Peyer's patch (tissue), 4 donors: Measurements from ENCODE around the gene ZFP69B.

Experiments used
- POLR2A ChIP-seq, 2 donors: fragments of 450-650 bp; IDR thresholded peaks; one replicate each; pipeline ENCODE4 v1.5.1; 2017; ENCODE audit warnings: antibody characterized with exemption in 2 of 2, mild to moderate bottlenecking in 2 of 2, moderate library complexity in 2 of 2
- TF ChIP-seq, protein P1 (sequence below), 6 experiments: fragments of 450-650 bp in 4 of 6; fragments of 200-600 bp in 2 of 6; sonication (generic) in 1 of 6; IDR thresholded peaks; one replicate each; pipeline ENCODE4 v1.5.1; 2017 to 2019; ENCODE audit warnings: antibody characterized with exemption in 6 of 6, mild to moderate bottlenecking in 3 of 6, moderate library complexity in 1 of 6

DNA sequence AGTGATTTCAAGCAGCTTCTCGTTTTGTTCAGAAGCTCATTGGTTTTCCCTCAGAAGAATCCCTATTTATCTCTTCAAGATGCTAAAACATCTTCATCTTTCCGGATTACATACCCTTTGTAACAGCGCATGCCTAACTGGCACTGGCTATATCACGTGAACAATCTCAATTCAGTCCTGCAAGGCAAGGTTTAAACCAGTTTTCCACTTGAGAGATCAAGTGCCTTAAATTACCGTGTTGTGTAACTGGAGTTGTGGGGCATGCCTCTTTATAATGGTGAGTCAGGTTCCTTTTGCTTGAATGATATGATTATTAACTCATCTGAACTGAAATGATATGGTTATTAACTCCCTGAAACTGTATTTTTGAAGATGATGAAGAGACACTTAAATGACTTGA is 11.0 kb upstream of the ZFP69B start:
- TF ChIP-seq, protein P1, sequence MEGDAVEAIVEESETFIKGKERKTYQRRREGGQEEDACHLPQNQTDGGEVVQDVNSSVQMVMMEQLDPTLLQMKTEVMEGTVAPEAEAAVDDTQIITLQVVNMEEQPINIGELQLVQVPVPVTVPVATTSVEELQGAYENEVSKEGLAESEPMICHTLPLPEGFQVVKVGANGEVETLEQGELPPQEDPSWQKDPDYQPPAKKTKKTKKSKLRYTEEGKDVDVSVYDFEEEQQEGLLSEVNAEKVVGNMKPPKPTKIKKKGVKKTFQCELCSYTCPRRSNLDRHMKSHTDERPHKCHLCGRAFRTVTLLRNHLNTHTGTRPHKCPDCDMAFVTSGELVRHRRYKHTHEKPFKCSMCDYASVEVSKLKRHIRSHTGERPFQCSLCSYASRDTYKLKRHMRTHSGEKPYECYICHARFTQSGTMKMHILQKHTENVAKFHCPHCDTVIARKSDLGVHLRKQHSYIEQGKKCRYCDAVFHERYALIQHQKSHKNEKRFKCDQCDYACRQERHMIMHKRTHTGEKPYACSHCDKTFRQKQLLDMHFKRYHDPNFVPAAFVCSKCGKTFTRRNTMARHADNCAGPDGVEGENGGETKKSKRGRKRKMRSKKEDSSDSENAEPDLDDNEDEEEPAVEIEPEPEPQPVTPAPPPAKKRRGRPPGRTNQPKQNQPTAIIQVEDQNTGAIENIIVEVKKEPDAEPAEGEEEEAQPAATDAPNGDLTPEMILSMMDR (IDR thresholded peaks at IDR 0.05): no peak
- no peak for TF ChIP-seq POLR2A (IDR thresholded peaks at IDR 0.05)
